SK-N-SH (cell line): ENCODE measurements around the gene GDA.

Source experiments
- POLR2AphosphoS5 ChIP-seq: IDR thresholded peaks from 2 replicates; pipeline ENCODE4 v1.6.1; 2012; ENCODE audit warnings: low read depth, low read length
- TF ChIP-seq, protein P1 (sequence below): fragments of 150-350 bp; IDR thresholded peaks from 2 replicates; pipeline ENCODE4 v1.6.1; 2017; ENCODE audit warnings: antibody characterized with exemption, low read length, low read depth, borderline replicate concordance

DNA sequence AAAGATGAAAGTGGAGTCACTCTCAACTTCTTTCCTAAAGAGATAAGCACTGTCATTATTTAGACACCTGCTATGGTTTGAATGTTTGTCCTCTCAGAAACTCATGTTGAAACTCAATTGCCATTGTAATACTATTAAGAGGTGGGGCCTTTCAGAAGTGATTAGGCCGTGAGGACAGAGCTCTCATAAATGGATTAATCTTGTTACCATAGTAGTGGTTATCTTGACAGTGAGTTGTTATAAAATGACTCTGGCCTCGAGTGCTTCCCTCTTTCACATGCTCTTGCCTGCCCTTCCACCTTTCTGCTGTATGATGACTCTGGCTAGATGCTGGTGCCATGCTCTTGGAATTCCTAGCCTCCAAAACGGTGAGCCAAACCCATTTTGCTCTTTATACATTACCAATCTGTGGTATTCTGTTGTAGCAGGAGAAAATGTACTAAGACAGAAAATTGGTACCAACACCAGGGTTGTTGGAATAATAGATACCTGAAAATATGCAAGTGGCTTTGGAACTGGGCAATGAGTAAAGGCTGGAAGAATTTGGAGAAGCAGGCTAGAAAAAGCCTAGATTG, 38.0 kb downstream of the GDA start:
- TF ChIP-seq, protein P1, sequence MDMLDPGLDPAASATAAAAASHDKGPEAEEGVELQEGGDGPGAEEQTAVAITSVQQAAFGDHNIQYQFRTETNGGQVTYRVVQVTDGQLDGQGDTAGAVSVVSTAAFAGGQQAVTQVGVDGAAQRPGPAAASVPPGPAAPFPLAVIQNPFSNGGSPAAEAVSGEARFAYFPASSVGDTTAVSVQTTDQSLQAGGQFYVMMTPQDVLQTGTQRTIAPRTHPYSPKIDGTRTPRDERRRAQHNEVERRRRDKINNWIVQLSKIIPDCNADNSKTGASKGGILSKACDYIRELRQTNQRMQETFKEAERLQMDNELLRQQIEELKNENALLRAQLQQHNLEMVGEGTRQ: no peak
- TF ChIP-seq POLR2AphosphoS5: no peak
